ENCODE results near the gene SLC43A1. TPM values are rescaled to one million over a fixed set of nuclear protein-coding genes. Genes with fewer than 3 reads are reported as not detected.
A peak's percentile ranks its signal among the peaks of the same experiment; 100 is the strongest.

Gene SLC43A1
- total RNA-seq, 2 experiments from 2014 or later = 24.6 to 25.8 TPM

GRCh38 chr11:57490456-57491248 lies 24.9 kb downstream of the SLC43A1 start:
- ATAC-seq (no peak), DNase-seq (no peak)
- Mint-ChIP-seq H3K4me1 (peaks cover 10% of the 10 kb centered on the region), H3K27ac (peak overlapping the region; percentile 30), H3K9me3 (ENCODE audit: low read depth) (no peaks in the 10 kb centered on the region), H3K27me3 (no peaks in the 10 kb centered on the region), H3K4me3 (no peak overlapping the region), H3K36me3 (peaks cover 9% of the 10 kb centered on the region)
- CTCF ChIA-PET = interaction anchor here (0.7 to 11.9 kb wide), 13 partner anchors 8 to 149 kb away, joined by 3 to 247 read pairs (median 27); partner anchors contain the start of genes RTN4RL2, SLC43A1 and TIMM10

GRCh38 chr11:57487920-57488659 lies 27.4 kb downstream of the SLC43A1 start:
- Mint-ChIP-seq H3K4me3 (no peak overlapping the region), H3K36me3 (peaks cover 15% of the 10 kb centered on the region), H3K27ac (no peak overlapping the region), H3K9me3 (ENCODE audit: low read depth) (no peaks in the 10 kb centered on the region), H3K27me3 (peaks cover 7% of the 10 kb centered on the region), H3K4me1 (peaks cover 3% of the 10 kb centered on the region)
- CTCF ChIA-PET = interaction anchor here (0.8 to 11.9 kb wide), 5 partner anchors 15 to 39 kb away, joined by 3 to 247 read pairs (median 5); partner anchors contain the start of genes RTN4RL2, SLC43A1 and TIMM10
- ATAC-seq = no peak
- no peak for DNase-seq

- ATAC-seq = no peak
- Mint-ChIP-seq H3K4me3 (no peak overlapping the region), H3K9me3 (ENCODE audit: low read depth) (no peaks in the 10 kb centered on the region), H3K36me3 (peaks cover 15% of the 10 kb centered on the region), H3K4me1 (peaks cover 5% of the 10 kb centered on the region), H3K27ac (no peak overlapping the region), H3K27me3 (peaks cover 10% of the 10 kb centered on the region)
- DNase-seq = no peak
- CTCF ChIA-PET = interaction anchor here (8.9 to 11.9 kb wide), 2 partner anchors 29 to 40 kb away, joined by 98 to 247 read pairs; partner anchors contain the start of genes RTN4RL2 and TIMM10
Measured at GRCh38 chr11:57487021-57487778, 28.3 kb downstream of the SLC43A1 start.

GRCh38 chr11:57485217-57485990 lies 30.1 kb downstream of the SLC43A1 start:
- ATAC-seq (no peak), DNase-seq (no peak)
- peaks cover 23% of the 10 kb centered on the region for H3K27me3 Mint-ChIP-seq
- peaks cover 5% of the 10 kb centered on the region for H3K4me1 Mint-ChIP-seq
- H3K4me3 Mint-ChIP-seq = no peak overlapping the region
- H3K36me3 Mint-ChIP-seq = peaks cover 12% of the 10 kb centered on the region
- CTCF ChIA-PET = interaction anchor here (2.0 to 9.5 kb wide), 4 partner anchors 8 to 42 kb away, joined by 5 to 102 read pairs (median 71); partner anchors contain the start of genes RTN4RL2 and TIMM10
- H3K9me3 Mint-ChIP-seq (ENCODE audit: low read depth) = no peaks in the 10 kb centered on the region
- no peak overlapping the region for H3K27ac Mint-ChIP-seq

GRCh38 chr11:57484141-57484710 lies 31.3 kb downstream of the SLC43A1 start:
- Mint-ChIP-seq H3K36me3 (peaks cover 10% of the 10 kb centered on the region), H3K27me3 (peaks cover 26% of the 10 kb centered on the region), H3K4me3 (no peak overlapping the region), H3K9me3 (ENCODE audit: low read depth) (no peaks in the 10 kb centered on the region), H3K27ac (no peak overlapping the region), H3K4me1 (peaks cover 5% of the 10 kb centered on the region)
- DNase-seq (no peak), ATAC-seq (no peak)
- CTCF ChIA-PET = interaction anchor here (0.8 to 9.5 kb wide), 11 partner anchors 9 to 139 kb away, joined by 3 to 102 read pairs (median 6); partner anchors contain the start of genes RTN4RL2 and TIMM10

GRCh38 chr11:57483562-57483918 lies 32.0 kb downstream of the SLC43A1 start:
- no peak for ATAC-seq
- H3K36me3 Mint-ChIP-seq = peaks cover 9% of the 10 kb centered on the region
- H3K27me3 Mint-ChIP-seq = peaks cover 26% of the 10 kb centered on the region
- peaks cover 5% of the 10 kb centered on the region for H3K4me1 Mint-ChIP-seq
- no peak for DNase-seq
- no peak overlapping the region for H3K4me3 Mint-ChIP-seq
- CTCF ChIA-PET = interaction anchor here (0.8 to 9.5 kb wide), 12 partner anchors 9 to 138 kb away, joined by 3 to 102 read pairs (median 6); partner anchors contain the start of genes RTN4RL2 and TIMM10
- H3K9me3 Mint-ChIP-seq (ENCODE audit: low read depth) = no peaks in the 10 kb centered on the region
- H3K27ac Mint-ChIP-seq = no peak overlapping the region

- peak; percentile 47 for ATAC-seq
- no peak overlapping the region for H3K27ac Mint-ChIP-seq
- H3K36me3 Mint-ChIP-seq = peaks cover 9% of the 10 kb centered on the region
- H3K27me3 Mint-ChIP-seq = peaks cover 30% of the 10 kb centered on the region
- peaks cover 5% of the 10 kb centered on the region for H3K4me1 Mint-ChIP-seq
- CTCF ChIA-PET = interaction anchor here (0.8 to 9.5 kb wide), 13 partner anchors 8 to 137 kb away, joined by 3 to 102 read pairs (median 5); partner anchors contain the start of genes RTN4RL2 and TIMM10
- DNase-seq = peak; percentile 53
- no peaks in the 10 kb centered on the region for H3K9me3 Mint-ChIP-seq (ENCODE audit: low read depth)
- no peak overlapping the region for H3K4me3 Mint-ChIP-seq
Measured at GRCh38 chr11:57482782-57483561, 32.5 kb downstream of the SLC43A1 start.

- H3K27ac Mint-ChIP-seq = no peak overlapping the region
Measured at GRCh38 chr11:57481915-57482781, 33.4 kb downstream of the SLC43A1 start.

GRCh38 chr11:57481315-57481714 lies 34.2 kb downstream of the SLC43A1 start:
- Mint-ChIP-seq H3K4me3 (no peak overlapping the region), H3K9me3 (ENCODE audit: low read depth) (no peaks in the 10 kb centered on the region), H3K27me3 (peaks cover 42% of the 10 kb centered on the region), H3K27ac (no peak overlapping the region), H3K4me1 (peaks cover 8% of the 10 kb centered on the region), H3K36me3 (peaks cover 7% of the 10 kb centered on the region)
- ATAC-seq (no peak), DNase-seq (no peak)
- CTCF ChIA-PET = interaction anchor here (0.9 to 9.5 kb wide), 5 partner anchors 12 to 136 kb away, joined by 3 to 102 read pairs (median 63); partner anchors contain the start of genes RTN4RL2 and TIMM10

More at GRCh38 chr11:57481915-57482781, 33.4 kb downstream of the SLC43A1 start:
- ATAC-seq = no peak
- H3K4me1 Mint-ChIP-seq = peaks cover 5% of the 10 kb centered on the region
- peaks cover 7% of the 10 kb centered on the region for H3K36me3 Mint-ChIP-seq
- CTCF ChIA-PET = interaction anchor here (0.6 to 9.5 kb wide), 8 partner anchors 11 to 215 kb away, joined by 3 to 102 read pairs (median 6); partner anchors contain the start of genes RTN4RL2 and TIMM10
- DNase-seq = no peak
- no peak overlapping the region for H3K4me3 Mint-ChIP-seq
- H3K9me3 Mint-ChIP-seq (ENCODE audit: low read depth) = no peaks in the 10 kb centered on the region
- H3K27me3 Mint-ChIP-seq = peaks cover 37% of the 10 kb centered on the region

GRCh38 chr11:57480409-57481137 lies 34.9 kb downstream of the SLC43A1 start:
- H3K27ac Mint-ChIP-seq = no peak overlapping the region
- CTCF ChIA-PET = interaction anchor here (0.7 to 9.5 kb wide), 8 partner anchors 12 to 135 kb away, joined by 3 to 102 read pairs (median 8); partner anchors contain the start of genes RTN4RL2 and TIMM10
- H3K27me3 Mint-ChIP-seq = peaks cover 49% of the 10 kb centered on the region
- no peaks in the 10 kb centered on the region for H3K9me3 Mint-ChIP-seq (ENCODE audit: low read depth)
- DNase-seq (peak; percentile 86), ATAC-seq (peak; percentile 70)
- H3K4me1 Mint-ChIP-seq = peaks cover 15% of the 10 kb centered on the region
- peaks cover 5% of the 10 kb centered on the region for H3K36me3 Mint-ChIP-seq
- no peak overlapping the region for H3K4me3 Mint-ChIP-seq

All from activated CD8-positive, alpha-beta memory T cell treated with anti-CD3 and anti-CD28 coated beads, Interleukin-2, amount 10 ng/mL, durations not matched to agents 7 days and 5 days (primary cell).